Measurements from ENCODE around the gene CADPS2.

The CADPS2 gene

DNA sequence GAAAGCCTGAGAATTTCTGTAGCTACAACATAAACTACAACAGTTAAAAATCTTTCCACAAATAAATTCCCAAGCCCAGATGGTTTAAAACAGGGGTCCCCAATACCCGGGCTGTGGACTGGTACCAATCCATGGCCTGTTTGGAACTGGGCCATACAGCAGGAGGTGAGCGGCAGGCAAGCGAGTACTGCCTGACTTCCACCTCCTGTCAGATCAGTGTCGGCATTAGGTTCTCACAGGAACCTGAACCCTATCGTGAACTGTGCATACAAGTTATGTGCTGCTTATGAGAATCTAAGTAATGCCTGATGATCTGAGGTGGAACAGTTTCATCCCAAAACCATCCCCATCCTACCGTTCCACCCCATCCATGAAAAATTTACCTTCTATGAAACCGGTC lies 421.0 kb downstream of the CADPS2 start:
- no peaks in the 10 kb centered on the region for H4K20me1 ChIP-seq (ENCODE audit: low read depth, low read length)
- H3K36me3 ChIP-seq (ENCODE audit: low read length): no peaks in the 10 kb centered on the region
- no peak overlapping the region for H3K27ac ChIP-seq (ENCODE audit: low read depth, low read length)
- no peak overlapping the region for H3K9ac ChIP-seq (ENCODE audit: low read length)
- TF ChIP-seq EZH2phosphoT487 (conservative IDR thresholded peaks at IDR 0.05; ENCODE audit: low read length): no peak
- TF ChIP-seq, protein P1, sequence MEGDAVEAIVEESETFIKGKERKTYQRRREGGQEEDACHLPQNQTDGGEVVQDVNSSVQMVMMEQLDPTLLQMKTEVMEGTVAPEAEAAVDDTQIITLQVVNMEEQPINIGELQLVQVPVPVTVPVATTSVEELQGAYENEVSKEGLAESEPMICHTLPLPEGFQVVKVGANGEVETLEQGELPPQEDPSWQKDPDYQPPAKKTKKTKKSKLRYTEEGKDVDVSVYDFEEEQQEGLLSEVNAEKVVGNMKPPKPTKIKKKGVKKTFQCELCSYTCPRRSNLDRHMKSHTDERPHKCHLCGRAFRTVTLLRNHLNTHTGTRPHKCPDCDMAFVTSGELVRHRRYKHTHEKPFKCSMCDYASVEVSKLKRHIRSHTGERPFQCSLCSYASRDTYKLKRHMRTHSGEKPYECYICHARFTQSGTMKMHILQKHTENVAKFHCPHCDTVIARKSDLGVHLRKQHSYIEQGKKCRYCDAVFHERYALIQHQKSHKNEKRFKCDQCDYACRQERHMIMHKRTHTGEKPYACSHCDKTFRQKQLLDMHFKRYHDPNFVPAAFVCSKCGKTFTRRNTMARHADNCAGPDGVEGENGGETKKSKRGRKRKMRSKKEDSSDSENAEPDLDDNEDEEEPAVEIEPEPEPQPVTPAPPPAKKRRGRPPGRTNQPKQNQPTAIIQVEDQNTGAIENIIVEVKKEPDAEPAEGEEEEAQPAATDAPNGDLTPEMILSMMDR (IDR thresholded peaks at IDR 0.05; ENCODE audit: insufficient read depth, low read length, poor library complexity, severe bottlenecking): no peak
- H3K79me2 ChIP-seq (ENCODE audit: insufficient read depth, low read length): no peaks in the 10 kb centered on the region
- no peak overlapping the region for H3K4me2 ChIP-seq (ENCODE audit: low read depth, low read length, poor library complexity, severe bottlenecking)
- H3K9me2 ChIP-seq (replicated peaks; ENCODE audit: insufficient read depth, low read length): no peaks in the 10 kb centered on the region
- H3F3A ChIP-seq (ENCODE audit: insufficient read depth): no peaks in the 10 kb centered on the region
- no peak overlapping the region for H3K4me3 ChIP-seq (ENCODE audit: insufficient read depth, low read length, poor library complexity, severe bottlenecking)
- no peaks in the 10 kb centered on the region for H3K27me3 ChIP-seq (ENCODE audit: low read length)
- H3K9me3 ChIP-seq (ENCODE audit: insufficient read depth, low read length): no peaks in the 10 kb centered on the region
- no peak overlapping the region for H2AFZ ChIP-seq (ENCODE audit: low read depth, low read length, severe bottlenecking)

DNA sequence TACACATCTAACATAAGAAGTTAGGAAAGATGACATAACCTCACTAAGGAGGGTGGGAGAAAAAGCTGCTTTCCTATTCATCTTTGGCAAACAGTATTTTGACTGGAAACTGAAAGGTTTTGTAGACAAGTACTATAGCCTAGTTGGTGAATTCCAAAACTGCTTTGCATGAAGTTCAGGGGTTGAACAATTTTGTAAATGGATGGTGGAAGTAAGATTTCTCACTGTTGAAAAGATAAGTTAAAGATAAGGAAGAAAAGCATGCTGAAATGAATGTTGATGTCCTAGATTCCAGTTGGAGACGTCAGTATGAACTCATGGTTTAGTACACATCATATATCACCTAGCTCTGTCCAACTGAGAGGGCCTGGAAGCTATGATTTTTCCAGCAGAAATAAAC lies 422.6 kb downstream of the CADPS2 start:
- TF ChIP-seq, protein P1 (IDR thresholded peaks at IDR 0.05; ENCODE audit: insufficient read depth, low read length, poor library complexity, severe bottlenecking): no peak
- no peak for TF ChIP-seq EZH2phosphoT487 (conservative IDR thresholded peaks at IDR 0.05; ENCODE audit: low read length)
- H3K27me3 ChIP-seq (ENCODE audit: low read length): no peaks in the 10 kb centered on the region
- H3K36me3 ChIP-seq (ENCODE audit: low read length): no peaks in the 10 kb centered on the region
- no peak overlapping the region for H3K4me3 ChIP-seq (ENCODE audit: insufficient read depth, low read length, poor library complexity, severe bottlenecking)
- no peak overlapping the region for H3K4me2 ChIP-seq (ENCODE audit: low read depth, low read length, poor library complexity, severe bottlenecking)
- H3K9me2 ChIP-seq (replicated peaks; ENCODE audit: insufficient read depth, low read length): no peaks in the 10 kb centered on the region
- H3K27ac ChIP-seq (ENCODE audit: low read depth, low read length): no peak overlapping the region
- H3K79me2 ChIP-seq (ENCODE audit: insufficient read depth, low read length): no peaks in the 10 kb centered on the region
- no peaks in the 10 kb centered on the region for H3F3A ChIP-seq (ENCODE audit: insufficient read depth)
- no peak overlapping the region for H2AFZ ChIP-seq (ENCODE audit: low read depth, low read length, severe bottlenecking)
- H3K9ac ChIP-seq (ENCODE audit: low read length): no peak overlapping the region
- no peaks in the 10 kb centered on the region for H3K9me3 ChIP-seq (ENCODE audit: insufficient read depth, low read length)
- H4K20me1 ChIP-seq (ENCODE audit: low read depth, low read length): no peaks in the 10 kb centered on the region

DNA sequence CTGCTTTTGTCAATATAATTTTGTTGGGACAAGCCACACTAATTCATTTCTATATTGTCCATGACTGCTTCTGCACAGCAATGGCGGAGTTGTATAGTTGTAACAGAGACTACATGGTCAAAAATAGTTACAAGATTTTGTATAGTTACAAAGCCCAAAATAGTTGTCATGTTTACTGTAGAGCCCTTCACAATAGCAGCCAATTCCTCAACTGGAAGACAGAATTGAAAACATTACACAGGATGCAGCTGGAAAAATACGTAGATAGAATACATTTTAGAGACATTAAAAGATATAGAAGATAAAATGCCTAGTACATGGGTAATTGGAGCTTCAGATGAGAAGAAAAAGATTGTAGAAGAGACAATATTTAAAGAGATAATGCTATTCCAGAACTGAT lies 425.3 kb downstream of the CADPS2 start:
- Histone ChIP-seq H3K4me2 (ENCODE audit: low read depth, low read length, poor library complexity, severe bottlenecking) (no peak overlapping the region), H3K4me3 (ENCODE audit: insufficient read depth, low read length, poor library complexity, severe bottlenecking) (no peak overlapping the region), H3K27me3 (ENCODE audit: low read length) (no peaks in the 10 kb centered on the region), H3K9ac (ENCODE audit: low read length) (no peak overlapping the region), H3K27ac (ENCODE audit: low read depth, low read length) (no peak overlapping the region), H3K79me2 (ENCODE audit: insufficient read depth, low read length) (no peaks in the 10 kb centered on the region), H3K9me3 (ENCODE audit: insufficient read depth, low read length) (no peaks in the 10 kb centered on the region), H3K36me3 (ENCODE audit: low read length) (no peaks in the 10 kb centered on the region), H2AFZ (ENCODE audit: low read depth, low read length, severe bottlenecking) (no peak overlapping the region), H4K20me1 (ENCODE audit: low read depth, low read length) (no peaks in the 10 kb centered on the region), H3F3A (ENCODE audit: insufficient read depth) (no peaks in the 10 kb centered on the region), H3K9me2 (replicated peaks; ENCODE audit: insufficient read depth, low read length) (no peaks in the 10 kb centered on the region)
- TF ChIP-seq, protein P1 (IDR thresholded peaks at IDR 0.05; ENCODE audit: insufficient read depth, low read length, poor library complexity, severe bottlenecking): no peak
- no peak for TF ChIP-seq EZH2phosphoT487 (conservative IDR thresholded peaks at IDR 0.05; ENCODE audit: low read length)
